GM19452 (cell line): Measurements from ENCODE around the gene MAEA.

Experiments used
- ATAC-seq: cut with Tn5 transposase; IDR thresholded peaks from one replicate; pipeline ENCODE4 v1.9.1; 2021; ENCODE audit not compliant: unreplicated experiment

MAEA gene

DNA sequence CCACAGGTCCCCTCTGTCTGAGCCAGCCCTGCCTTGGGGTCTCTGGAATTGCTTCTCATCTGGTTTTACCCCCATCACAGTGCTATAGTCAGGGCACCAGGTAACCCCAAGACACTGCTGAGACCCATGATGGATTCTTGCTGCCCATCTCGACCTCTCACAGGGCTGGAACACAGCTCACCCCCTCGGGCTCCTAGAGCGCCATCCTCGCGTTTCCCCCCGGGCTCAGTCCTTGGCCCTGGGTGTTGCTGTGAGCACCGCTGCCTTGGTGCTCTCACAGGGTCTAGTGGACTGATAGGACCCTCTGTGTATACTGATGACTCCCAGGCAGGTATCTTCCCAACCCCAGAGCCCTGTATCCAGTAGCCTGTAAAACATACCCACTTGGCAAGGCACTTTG lies 8.8 kb downstream of the MAEA start:
- no peak for ATAC-seq

DNA sequence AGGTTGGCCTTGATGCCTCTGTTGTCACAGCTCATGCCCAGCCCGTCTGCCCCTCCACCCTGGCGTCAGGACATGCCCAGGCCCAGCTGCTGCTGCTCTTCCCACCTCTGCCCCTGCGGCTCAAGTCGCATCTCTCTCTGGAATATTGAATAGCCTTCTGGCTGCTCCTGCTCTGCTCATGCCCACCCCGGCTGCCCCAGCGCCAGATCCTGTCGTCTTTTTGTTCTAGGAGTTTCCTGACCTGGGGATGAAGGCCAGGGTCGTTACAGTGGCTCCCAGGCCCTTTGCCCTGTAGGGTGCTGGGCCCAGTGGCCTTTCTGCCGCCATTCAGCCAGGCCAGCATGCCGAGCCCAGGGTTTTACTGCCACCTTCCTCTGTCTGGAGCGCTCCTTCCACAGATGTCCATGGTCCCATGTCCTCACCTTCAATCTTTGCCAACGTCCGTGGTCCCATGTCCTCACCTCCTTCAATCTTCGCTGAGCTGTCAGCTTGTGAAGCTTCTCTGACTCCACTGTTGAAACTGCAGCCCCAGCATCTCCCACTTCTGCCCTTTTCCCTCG lies 9.7 kb downstream of the MAEA start:
- no peak for ATAC-seq

DNA sequence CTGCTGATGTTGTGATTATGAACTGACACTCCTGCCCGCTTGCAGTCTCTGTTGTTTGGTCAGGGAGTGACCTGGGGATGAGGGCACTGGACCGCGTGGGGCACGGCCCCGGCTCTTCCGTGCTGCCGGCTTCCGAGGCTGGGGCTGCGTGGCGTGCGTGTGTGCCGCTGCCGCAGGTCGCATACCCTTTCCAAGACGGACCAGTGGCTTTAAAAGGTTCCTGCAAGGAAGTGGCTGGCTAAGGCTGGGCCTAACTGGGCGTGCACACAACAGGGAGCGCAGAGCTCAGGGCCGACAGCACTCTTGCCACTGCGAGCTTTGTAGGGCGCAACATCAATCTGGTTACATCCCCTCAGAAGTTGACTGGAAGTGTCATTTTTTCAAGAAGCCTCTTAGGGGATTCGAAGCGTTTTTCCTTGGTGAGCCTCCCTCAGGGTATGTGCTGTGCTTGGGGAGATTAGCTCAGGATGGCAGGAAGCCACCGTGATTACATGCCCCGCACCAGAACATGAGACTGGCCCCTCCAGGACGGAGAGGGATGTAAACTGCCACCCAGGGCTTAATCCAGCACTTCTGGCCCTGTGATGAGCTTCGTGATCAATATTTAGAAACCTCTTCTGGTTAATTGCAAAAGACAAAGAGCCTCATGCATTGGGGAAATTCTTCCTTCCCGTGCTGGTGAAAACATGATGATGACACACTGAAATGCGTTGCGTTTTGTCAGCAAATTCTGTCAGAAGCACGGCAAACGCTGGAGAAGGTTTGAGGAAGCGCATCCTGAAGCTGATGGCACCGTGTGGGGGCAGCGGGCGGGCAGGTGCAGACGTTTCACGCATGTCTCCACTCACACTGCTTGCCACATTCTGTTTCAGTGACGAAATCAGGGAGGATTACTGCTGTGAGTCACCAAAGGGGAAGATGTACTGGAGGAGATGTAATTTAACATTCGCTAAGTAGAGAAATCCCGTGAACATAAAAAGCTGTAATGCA lies 11.1 kb downstream of the MAEA start:
- no peak for ATAC-seq

DNA sequence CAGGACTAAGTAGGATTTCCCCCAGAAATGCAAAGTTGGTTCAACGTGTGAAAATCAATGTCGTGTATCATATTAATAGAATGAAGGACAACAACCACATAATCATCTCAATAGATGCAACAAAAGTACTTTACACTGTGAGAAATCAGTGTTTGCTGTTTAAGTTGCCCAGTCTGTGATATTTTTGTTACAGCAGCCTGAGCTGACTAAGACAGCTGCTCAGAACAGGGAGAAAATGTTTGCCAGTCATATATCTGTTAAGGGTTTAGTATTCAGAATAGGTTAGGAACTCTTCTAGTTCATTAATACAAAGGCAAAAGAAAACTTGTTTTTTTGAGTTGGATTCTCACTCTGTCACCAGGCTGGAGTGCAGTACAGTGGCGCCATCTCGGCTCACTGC lies 12.5 kb downstream of the MAEA start:
- no peak for ATAC-seq

DNA sequence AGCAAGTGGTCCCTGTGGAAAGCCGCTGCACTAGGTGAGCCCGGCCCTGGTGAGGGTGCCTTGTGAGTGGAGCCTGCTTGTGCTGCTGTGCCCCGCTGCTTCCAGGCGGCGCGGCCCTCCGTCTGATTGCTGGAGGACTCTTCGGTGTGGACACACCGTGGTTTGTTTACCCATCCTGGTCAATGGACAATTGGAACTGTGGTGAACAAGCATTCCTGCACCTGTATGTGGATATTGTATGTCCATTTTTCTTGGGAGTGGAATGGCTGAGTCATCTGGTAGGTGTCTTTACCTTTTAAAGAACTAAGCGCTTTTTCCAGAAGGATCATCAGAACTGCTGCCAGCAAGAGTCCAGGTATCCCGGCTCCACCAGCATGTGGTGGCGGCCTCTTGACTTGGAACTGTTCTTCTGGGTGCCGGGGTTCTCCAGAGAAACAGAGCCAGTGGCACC lies 15.6 kb downstream of the MAEA start:
- ATAC-seq, result no peak

DNA sequence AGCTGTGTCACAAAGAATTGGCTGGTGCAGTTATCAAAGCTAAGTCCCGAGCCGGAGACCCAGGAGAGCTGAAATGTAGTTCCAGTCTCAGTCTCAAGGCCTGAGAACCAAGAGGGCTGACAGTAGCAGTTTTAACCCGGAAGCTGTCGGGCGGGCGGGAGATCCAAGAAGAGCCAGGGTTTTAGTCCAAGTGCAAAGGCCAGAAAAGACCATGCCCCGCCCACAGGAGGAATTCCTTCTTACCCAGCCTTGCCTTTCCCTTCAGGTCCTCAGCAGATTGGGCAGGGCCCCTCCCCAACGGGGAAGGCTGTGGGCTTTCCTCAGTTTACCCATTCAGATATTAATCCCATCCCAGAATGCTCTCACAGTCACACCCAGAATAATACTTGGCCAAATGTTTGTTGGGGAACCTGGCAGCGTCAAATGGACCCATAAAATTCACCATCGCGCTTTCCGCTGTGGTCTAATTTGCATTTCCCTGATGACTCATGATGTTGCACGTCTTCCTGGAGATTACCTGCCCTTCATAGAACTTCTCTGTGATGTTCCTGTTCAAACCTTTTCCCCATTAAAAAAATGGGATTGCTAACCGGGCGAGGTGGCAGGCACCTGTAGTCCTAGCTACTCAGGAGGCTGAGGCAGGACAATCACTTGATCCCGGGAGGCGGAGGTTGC lies 16.2 kb downstream of the MAEA start:
- ATAC-seq, result no peak

DNA sequence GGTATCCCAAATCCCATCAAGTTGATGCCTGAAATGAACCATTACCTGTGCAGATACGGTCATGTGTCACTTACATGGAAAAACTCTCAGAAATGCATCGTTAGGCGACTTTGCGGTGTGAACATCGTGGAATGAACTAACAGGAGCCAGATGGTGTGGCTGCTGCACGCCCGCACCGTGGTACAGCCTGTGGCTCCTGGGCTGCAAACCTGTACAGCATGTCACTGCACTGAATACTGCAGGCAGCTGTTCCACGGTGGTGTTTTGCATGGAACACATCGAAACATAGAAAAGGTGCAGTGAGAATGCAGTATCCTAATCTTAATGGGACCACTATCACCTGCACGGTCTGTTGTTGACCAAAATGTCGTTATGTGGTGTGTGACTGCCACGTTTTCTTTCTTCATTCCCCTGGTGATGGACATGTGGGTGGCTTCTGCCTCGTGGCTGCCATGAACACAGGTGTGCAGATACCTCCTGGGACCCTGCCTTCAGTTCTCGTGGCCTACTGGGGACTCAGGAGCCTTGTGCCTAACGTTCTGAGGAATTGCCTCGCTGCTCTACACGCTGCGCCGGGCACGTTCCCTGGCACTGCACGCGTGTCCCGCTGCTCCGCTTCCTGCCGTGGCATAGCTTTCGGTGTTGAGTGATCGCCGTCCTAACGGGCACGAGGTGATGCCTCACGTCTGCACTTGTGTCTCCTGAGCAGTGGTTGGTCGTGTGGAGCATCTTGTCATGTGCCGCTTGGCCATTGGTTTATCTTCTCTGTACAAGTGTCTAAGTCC lies 18.5 kb downstream of the MAEA start:
- ATAC-seq, result no peak

DNA sequence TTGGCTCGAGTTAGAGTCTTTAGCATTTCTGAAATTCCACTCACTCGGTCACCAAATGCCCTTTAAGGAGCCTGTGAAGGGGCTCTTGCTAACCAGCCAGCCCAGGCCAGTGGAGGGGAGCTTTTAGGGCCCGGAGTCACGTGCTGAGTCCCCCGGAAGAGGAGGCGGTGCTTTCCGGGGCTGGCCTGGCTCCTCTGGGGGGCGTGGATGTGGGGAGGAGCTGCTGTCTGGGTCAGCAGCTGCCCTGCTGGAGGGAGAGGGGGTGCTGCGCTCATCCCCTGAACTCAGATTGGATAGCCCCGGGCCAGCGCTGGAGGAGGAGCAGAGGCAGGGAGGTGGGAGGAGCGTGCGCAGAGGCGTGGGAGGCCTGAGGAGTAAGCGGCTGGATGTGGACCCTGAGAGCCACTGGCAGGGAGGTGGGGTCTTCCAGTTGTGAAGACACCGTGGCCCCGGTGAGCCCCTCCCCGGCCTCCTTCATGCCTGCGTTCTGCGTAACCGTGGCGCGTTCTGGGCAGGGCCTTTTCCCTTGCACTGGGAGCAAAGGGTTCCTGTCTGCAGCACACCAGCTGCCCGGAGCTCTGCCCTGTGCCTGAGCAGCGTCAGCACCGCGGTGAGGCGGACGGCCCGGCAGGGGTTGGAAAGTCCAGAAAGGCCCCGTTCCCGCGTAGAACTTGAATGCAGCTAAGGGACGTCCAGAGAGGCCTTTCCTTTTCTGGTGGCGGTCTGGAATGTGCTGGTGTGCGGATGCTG lies 19.7 kb downstream of the MAEA start:
- ATAC-seq, result peak; percentile 85

DNA sequence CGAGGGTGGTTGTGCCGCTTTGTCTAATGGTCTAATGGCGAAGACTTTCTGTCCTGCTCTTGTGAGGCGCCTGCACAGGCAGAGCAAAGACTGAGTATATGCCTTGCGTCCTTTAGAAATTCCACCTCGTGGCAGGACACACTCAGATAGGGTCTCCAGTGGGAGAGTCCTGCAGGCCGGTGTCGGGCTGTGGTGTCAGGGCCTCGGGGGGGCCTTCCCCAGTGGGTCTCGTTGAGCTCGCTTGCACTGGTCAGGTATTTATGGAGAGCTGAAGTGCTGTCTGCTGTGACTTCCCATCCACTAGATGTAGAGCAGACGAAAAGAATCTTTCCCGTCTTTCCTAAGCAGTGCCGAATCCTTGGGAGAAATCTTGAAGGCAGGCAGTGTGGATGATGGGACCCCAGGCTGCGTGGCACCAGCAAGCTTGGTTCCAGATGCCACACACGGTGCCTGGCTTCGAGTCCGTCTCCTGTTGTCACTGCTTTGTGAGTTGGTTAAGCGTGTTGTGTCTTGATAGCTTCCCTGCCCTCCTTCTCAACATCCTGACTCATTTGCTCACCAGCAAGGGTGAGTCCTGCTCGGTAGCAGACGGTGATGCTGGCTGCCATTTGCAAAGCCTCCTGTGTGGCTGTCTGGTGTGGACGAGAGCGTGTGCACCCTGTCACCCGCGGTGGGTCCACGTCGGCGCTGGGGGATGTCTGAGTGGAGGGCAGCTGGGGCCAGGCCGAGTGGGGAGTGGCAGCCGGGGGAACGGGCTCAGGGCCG lies 20.5 kb downstream of the MAEA start:
- no peak for ATAC-seq

DNA sequence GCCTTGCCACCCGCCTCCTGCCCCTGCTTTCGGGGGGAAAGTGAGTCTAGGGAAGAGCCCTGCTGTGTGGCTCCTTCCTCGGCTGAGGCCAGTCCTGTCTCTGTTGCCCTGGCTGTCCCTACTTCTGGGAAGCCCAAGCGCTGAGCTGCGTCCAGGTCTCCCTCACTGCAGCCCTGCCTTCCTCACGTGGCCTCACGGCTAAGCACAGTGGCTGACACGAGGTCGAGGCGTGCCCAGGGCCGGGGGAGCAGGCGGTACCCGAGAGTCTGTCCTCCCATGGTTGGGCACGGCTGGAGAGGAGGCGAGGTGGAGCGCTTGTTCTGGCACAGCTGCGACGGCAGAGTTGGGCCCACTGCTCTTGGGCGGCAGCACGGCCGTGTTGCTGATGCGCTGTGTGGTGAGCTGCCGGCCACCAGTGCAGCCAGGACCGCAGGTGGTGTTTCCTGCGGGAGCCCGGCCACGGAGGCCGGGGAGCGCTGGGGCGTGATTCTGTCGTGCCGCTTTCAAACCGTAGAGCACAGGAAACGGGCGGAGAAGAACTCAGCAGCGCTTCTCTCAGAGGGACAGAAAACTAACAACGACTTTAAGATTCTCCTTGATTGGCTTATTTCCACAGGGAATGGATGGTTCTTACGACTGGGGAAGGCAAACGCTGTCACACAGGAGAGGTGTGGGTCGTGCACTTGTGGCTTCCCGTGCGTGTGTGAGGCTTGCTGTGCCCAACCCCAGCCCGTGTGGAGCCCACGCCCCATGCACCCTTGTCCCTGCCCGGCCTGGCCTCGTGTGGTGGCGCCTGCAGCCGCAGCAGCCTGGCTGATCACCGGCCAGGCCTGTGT lies 21.3 kb downstream of the MAEA start:
- no peak for ATAC-seq

DNA sequence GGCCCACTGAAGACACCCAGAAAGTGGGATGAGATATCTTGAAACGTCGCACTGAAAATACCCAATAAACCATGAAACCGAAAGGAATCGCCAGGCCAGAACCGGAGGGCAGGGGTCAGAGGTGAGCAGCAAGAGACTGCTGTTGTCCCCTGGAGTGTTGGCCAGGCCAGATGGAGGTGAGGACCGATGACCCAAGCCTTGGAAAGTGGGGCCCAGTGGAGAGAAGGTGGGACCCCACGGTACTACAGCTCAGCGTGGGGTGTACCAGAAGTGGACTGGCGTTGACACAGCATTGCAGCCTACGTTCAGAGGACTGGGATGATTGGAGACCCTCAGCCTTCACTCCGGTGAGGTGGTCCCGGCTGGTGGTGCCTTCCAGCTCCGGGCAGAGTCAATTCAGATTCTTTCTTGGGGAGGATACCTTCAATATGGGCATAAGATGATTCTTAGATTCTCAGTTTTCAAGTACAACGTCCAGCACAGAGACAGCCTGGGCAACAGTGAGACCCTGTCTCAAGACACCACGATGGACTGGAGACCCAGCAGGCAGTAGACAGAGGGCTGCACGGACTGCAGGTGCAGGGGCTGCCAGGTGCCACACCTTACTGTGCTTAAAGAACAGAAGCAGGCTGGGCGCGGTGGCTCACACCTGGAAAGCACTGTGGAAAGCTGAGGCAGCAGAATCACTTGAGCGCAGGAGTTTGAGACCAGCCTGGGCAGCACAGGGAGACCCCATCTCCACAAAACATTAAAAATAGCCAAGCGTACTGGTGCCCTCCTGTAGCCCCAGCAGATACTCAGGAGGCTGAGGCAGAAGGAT lies 23.3 kb downstream of the MAEA start:
- no peak for ATAC-seq

DNA sequence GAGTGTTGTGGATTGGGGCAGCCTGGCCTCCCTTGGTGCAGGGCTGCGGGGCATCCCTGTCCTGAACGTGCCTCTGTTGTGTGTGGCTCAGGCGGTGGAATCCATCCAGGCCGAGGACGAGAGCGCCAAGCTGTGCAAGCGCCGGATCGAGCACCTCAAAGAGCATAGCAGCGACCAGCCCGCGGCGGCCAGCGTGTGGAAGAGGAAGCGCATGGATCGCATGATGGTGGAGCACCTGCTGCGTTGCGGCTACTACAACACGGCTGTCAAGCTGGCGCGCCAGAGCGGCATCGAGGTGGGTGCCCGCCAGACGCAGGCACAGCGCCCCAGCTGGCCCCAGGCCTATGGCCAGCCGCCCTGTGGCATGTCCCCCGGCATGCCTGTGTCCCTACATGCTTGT lies 25.6 kb downstream of the MAEA start:
- no peak for ATAC-seq

DNA sequence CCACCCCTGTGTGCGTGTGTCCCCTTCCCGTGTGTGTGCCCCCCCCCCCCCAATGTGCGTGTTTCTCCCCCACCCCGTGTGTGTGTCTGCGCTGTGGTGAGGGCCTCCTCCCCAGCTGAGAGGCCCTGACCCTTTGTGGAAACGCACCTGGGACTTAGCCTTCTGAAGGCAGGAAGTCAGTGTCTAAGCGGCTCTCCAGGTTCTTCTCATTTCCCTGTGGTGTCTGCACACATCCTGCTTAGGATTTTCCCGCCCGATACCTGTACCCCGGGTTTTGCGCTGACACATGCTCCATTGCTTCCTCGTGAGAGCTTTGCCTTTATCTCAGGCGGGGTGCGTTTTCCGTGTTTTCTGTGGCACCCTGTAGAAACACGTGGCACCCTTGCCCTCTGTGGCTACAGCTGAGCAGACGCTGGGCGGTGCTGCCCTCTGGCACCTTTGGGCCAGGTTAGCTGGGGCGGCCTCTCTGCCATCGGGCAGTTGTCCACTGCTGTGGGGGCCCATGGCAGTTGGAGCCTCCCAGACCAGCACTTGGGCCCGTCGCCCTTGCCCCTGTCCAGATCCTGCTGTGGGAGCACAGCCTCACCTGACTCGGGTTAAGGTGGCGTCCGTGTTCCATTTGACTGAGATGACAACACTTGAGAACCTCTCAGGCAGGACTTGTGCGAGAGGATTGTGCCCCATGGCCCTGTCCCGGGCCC lies 26.3 kb downstream of the MAEA start:
- ATAC-seq, result no peak

DNA sequence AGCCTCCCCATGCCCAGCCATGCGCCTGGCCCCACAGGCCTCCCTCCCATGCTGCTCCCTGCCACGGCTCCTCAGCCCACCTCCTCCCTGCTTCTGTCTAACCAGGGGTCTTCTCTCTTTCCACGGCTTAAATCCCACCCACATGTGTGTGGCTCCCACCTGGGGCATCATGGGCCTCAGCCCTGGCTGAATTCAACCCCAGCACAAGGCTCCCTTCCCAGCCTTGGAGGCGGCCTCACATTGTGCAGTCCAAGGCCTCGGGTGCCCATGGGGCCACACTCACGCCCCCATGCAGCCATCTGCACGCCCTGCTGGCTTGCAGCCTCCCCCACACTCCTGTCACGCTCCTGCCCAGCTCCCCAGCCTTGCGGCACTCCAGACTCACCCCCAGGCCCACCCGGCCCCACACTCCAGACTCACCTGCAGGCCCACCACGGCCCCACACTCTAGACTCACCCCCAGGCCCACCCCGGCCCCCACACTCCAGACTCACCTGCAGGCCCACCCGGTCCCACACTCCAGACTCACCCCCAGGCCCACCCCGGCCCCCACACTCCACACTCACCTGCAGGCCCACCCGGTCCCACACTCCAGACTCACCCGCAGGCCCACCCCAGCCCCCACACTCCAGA lies 27.0 kb downstream of the MAEA start:
- ATAC-seq, result no peak

DNA sequence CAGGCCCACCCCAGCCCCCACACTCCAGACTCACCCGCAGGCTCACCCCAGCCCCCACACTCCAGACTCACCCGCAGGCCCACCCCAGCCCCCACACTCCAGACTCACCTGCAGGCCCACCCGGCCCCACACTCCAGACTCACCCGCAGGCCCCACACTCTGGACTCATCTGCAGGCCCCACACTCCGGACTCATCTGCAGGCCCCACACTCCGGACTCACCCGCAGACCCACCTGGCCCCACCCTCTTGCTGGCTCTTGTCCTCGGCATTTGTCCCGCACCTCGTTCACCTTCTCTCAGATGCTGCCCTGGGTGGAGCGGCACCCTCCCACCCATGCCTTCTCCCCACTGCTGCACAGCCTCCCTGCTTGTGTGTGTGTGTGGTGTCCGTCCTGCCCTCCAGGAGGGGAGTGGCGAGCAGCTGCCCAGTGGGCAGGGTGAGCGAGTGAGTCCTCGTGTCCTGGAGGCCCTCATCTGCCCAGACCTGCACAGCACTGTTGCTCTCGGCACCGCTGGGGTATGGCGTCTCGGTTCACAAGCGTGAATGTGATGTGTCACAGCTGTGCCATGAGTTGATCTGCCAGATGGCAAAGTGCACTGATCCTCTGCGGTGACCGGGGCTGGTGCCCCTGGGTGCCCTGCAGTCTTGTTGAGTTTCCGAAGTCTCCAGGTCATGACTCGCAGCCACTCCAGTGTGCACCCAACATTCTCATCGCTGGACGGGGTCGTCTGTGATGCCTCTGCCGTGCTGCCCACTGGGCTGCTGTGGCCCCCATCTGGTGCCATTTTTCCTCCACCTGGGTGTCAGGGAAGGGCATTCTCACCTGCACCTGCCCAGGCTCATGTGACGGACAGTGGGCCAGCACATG lies 27.7 kb downstream of the MAEA start:
- no peak for ATAC-seq

DNA sequence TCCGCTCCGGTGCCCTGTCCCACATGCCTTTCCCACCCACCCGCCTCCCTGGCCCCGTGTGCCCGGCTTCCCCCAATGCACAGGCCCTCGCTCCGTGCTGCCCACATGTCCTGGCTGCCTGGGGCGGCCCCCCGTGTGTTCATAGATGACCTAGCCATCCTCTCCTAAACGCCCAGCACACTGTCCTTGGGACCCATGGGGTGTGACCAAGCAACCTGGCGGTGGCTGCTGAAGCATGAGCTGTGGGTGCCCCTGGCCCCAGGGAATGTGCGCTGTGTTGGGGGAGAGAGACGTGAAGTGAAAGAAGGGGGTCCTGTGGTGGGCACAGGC lies 28.3 kb downstream of the MAEA start:
- ATAC-seq, result no peak
